Measurements from ENCODE around the gene ADH7. TPM values are rescaled to one million over a fixed set of nuclear protein-coding genes. Genes with fewer than 3 reads are reported as not detected.
"Not testable (repeated sequence)": the region's sequence is repeated elsewhere in the genome, so short reads cannot be mapped to it uniquely, and the experiment has no call there.

ADH7 gene
- total RNA-seq, 1 experiment from 2014 or later, result not detected

DNA sequence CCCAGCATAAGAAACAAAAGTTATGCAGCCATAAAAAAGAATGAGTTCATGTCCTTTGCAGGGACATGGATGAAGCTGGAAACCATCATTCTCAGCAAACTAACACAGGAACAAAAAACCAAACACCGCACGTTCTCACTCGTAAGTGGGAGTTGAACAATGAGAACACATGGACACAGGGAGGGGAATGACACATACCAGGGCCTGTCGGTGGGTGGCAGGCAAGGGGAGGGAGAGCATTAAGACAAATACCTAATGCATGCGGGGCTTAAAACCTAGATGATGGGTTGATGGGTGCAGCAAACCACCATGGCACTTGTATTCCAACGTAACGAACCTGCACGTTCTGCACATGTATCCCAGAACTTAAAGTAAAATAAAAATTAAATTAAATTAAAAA, 19.4 kb downstream of the ADH7 start:
- not testable (repeated sequence) for DNase-seq (ENCODE audit: low read depth)

DNA sequence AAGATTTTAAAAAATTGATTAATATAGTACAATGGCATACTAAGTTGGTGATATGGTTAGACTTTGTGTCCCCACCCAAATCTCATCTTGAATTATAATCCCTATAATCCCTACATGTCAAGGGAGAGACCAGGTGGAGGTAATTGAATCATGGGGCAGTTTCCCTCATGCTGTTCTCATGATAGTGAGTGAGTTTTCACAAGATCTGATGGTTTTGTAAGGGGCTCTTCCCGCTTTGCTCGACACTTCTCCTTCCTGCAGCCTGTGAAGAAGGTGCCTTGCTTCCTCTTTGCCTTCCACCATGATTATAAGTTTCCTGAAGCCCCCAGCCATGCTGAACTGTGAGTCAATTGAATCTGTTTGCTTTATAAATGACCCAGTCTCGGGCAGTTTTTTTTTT, 20.2 kb downstream of the ADH7 start:
- DNase-seq (ENCODE audit: low read depth), result not testable (repeated sequence)

DNA sequence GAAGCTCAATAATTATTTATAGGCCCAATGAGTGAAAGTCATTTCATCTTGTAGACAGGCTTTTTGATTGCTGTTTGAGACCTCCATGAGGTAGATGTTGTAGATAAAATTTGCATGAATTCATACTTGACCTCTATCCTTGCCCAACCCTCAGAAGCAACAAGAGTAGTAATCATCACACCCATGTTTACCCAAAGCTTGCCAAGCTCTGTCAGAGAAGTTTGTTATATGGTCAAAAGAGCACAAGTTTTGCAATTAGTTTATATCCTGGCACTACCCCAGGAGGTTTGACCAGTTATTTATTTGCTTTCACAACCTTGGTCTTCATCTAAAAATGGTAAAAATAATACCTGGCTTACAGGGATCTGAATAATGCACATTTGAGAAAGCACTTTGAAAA, 20.7 kb downstream of the ADH7 start:
- no peak for DNase-seq (ENCODE audit: low read depth)

DNA sequence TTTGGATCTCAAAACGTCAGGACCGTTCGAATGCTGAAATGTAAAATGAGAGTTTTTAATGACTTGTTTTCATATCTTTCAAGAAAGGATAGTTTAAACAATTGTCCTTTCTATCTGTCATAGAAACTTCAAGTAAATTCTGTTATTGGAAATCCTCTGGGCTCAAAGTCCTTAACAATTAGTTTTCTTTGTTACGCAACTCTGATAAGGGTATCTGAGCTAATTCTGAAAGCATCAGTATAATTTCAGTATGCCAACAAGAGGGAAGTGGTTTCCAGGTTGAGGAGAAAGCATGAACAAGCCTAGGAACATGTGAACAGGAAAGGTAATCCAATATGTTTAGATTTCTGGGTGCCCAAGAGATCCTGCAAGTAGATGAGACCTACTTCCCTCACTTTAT, 22.0 kb downstream of the ADH7 start:
- no peak for DNase-seq (ENCODE audit: low read depth)

DNA sequence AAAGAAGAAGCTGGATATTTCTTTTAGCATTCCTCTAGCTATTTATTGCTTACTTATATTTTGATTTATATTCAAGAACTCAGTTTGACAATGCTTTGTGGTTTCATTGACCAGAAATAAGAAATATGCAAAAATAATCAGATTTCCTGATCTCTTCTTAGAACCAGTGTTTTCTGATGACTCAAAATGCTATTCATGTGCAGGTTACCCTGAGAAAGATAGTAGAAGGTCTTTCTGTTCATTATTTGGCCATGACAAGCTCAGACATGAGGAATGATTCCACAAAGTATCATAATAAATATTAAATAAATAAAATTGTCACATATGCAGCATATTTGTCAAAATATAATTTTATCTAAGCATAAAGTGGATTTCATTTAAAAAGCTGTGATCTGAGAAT, 24.1 kb downstream of the ADH7 start:
- DNase-seq (ENCODE audit: low read depth), result no peak

DNA sequence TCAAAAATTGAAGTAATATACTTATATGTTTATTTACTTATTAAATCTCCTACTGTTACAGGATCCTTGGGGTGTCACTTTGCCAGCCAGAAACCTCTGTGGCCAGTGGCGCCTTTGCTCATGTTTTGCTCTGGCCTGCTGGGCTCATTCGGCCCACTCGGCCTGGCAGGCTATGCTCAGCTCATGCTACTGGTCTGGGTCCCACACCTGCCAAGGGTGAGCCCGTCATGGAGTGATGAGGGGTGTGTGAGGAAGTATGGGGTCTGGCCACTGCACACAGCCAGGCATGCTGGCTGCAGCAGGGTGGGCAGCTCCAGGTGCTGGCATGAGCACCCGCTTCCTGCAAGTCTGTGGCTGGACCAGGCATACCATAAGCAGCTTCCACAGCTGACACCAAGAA, 25.1 kb downstream of the ADH7 start:
- DNase-seq (ENCODE audit: low read depth), result no peak

DNA sequence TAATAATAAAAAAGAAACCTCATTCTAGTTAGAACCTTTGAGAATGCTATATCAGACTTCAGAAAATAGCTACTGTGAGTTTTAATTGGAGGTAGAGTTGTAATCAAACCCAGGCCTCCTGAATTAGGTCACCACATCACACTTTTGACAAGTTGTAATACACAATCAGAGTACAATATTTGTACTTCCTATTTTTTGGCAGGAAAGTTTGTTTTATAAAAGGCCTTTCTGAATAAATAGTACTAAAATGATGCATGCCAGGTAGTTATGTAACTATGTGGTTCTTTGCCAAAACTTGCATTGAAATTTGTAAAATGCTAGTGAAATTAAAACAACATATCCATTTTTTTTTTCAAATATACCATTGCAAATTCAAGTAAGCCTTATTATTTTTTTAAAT, 26.8 kb downstream of the ADH7 start:
- no peak for DNase-seq (ENCODE audit: low read depth)

DNA sequence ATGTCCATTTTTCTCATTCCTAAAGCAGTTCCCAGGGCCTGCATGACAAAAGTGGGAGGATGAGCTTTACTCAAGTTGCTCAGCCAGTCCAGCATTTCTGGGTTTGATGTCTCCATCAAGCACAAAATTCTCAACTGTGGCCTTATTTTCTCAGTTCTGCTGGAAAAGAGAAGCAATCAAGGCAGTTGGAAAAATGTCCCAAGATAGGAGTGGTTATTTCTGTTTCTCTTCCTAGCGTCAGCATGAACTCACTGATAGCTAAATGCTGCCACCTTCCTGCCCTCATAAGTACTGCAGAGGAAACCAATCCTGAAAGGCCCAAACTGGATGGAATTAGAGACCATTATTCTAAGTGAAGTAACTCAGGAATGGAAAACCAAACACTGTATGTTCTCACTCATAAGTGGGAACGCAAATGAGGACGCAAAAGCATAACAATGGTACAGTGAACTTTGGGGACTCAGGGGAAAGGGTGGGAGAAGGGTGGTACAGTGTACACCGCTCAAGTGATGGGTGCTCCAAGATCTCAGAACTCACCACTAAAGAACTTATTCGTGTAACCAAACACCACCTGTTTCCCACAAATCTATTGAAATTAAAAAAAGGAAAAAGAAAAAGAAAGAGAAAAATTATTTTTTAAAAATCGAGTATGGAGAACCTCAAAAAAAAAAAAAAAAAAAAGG, 29.6 kb downstream of the ADH7 start:
- DNase-seq (ENCODE audit: low read depth), result peak; percentile 78

DNA sequence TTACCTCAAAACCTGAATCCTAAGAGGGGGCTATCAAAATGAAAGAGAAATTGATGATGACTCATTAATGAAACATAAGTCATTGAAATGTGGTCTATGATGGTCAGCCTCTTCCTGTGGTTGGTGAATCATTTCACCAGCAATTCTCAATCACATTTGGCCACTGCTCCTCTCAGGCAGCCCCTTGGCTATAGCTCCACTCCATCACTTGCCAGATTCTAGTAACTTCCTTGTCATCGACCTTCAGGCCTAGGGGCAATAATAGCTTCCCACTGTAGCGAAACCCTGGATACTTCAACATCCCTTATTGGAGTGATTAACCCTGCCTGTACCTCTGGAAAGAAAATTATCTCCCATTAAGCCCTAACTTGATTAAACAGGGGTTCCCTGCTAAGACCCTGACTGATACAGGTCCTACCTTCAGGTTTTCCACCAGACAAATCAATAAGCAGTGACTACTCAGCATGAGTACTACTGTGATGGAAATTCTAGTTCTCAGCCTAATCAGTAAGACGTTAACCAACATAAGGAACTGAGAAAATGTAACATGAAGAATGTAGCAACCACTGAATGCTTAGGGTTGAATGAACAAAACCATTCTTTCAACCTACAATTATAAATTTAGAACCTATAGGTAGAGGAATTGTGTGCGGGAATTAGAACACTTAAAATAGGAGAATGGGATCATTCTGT, 30.4 kb downstream of the ADH7 start:
- DNase-seq (ENCODE audit: low read depth), result peak; percentile 92

DNA sequence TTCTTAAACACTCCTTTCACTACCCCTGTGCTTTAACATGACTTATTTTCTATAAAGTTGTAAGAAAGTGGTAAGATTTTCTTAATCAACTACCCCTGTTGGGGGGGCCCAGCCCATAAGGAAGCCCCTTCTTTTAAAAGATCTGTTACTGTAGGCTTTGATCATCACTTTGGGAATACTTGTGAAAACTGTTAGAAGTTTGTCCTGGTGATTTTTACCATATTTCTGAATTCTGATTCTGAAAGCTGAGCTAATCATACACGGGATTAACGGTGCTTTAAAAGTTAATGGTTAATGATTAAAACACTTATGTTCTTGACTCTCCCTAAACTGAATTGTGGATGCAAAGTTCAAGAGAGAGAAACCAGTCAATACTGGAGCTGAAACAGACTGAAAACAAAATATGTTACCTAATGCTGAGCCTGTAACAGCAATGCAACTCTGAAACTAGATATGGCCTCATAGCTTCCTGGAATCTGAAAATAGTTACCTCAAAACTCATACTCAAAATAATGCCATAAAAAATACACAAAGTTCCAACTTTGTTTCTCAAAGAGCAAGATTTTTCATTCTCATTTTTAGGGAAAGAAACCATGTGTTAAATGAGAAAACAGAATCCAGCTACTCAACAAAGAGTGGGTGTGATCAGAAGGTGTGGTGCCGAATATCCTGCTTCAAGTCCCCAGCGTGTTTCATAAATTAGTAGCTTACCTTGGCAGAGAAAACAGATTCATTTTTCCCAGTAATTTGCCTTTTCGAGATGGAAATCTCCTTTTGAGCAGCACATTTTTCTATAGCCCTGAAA, 31.6 kb downstream of the ADH7 start:
- DNase-seq (ENCODE audit: low read depth), result peak; percentile 56

DNA sequence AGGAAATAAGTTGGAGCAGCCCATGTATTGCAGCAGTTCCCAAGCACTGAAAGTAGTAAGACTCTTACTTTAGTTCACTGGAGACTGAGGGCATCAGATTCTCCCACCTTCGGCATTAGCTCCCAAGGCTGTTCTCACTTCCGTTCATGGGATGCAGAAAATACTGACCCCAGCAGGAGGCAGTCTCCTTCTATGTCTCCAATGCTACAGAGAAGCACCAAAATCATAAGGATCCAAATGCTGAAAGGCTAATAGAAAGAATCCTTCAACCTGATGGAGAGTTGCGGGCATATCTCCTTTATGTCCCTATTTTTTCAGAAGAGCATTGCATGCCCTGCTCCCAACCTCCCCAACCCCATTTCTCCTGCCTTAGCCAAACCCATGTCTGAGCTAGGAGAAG, 32.4 kb downstream of the ADH7 start:
- no peak for DNase-seq (ENCODE audit: low read depth)

DNA sequence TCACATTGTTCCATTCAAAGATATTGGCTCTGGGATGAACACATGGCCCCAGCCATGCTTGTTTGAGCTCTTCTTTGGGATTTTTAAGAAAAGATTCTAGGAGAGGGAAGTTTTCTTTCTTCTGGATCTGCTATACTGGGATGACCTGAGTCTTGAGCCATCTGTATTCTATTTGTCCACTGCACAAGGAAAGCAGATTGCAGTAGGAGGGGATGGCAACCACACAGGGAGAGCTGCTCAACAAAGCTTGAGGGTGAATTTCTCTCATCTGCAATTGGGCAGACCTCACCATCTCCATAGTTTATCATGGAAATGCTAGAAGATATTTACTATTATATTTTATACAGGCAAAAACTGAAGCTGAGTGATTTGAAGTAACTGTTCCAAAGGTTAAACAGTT, 34.3 kb downstream of the ADH7 start:
- DNase-seq (ENCODE audit: low read depth), result no peak

DNA sequence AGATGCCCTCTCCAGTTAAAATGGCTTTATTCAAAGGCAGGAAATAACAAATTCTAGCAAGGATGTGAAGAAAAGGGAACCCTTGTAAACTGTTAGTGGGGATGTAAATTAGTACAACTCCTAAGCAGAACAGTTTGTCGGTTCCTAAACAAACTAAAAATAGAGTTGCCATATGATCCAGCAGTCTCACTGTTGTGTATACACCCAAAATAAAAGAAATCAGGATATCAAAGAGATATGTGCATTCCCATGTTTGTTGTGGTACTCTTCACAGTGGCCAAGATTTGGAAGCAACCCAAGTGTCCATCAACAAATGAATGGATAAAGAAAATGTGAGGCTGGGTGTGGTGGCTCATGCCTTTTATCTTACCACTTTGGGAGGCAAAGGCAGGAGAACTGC, 36.1 kb downstream of the ADH7 start:
- no peak for DNase-seq (ENCODE audit: low read depth)

DNA sequence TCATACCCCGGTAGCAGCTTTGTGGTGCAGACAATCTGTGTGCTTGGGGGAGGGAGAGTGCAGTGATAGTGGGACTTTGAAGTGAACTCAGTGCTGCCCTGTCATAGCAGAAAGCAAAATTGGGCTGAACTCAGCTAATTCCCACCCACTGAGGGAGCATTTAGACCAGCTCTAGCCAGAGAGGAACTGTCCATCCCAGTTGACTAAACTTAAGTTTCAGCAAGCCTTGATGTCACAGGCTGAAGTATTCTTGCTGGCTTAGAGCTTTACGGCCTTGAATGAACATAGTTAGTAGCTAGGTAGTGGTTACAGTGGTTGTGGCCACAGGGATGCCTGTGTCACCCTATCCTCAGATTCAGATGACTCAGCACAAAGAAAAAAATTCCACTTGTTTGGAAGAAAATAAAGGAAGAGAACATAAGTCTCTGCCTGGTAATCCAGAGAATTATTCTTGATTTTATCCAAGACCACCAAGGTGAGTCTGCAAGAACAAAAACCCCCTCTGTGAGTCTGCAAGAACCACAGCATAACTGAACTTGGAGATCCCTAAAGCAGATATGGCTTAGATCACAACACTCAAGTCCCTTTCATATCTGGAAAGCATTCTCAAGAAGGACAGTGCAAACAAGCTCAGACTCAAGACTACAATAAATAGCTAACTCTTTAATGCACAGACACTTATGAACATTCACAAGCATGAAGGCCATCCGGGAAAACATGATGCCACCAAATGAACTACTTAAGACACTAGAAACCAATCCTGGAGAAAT, 39.4 kb downstream of the ADH7 start:
- peak; percentile 71 for DNase-seq (ENCODE audit: low read depth)

DNA sequence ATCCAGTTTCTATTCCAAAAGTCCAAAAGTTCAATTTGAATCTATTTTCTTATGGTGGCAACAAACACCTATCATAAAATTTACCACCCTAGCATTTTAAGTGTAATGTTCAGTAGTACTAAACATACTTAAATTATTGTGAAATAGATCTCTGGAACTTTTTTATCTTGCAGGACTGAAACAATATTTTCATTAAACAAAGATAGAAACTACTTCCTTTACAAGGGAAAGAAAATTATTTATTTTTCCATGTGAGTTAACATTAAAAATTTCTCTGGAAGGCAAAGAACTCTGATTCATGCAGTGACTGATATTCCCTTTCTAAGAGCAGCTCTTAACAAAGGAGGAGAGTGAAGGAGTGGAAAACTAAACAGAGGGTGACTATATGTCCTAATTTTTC, 40.2 kb downstream of the ADH7 start:
- no peak for DNase-seq (ENCODE audit: low read depth)

DNA sequence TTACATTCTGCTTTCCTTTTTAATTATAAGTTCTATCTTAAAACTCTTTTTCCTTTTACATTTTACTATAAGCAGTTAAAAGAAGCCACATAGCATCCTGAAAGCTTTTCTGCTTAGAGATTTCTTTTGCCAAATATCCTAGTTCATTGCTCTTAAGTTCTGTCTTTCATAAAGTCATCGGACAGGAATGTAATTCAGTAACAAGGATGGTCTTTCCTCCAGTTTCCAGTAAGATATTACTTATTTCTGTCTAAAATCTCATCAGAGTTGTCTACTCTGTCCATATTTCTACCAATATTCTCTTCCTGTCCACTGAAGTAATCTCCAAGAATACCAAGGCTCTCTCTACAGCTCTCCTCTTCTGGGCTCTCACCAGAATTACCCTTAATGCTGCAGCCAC, 45.1 kb downstream of the ADH7 start:
- no peak for DNase-seq (ENCODE audit: low read depth)

DNA sequence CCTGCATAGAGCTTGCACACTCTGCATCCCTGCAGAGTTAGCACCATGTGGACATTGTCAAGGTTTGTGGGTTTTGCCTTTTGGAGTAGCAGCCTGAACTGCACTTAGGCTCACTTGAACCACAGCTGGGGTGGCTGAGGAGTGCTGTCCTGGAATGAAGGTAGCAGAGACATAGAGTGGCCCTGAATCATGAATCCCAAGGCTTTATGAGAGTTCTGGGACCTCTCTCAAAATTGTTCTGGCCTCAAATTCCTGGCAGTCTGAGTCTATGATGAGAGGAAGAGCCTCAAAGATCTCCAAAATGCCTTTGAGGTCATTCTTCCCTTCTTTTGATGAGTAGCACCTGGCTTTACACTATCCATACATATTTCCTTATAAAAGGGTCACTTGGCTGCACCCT, 45.5 kb downstream of the ADH7 start:
- no peak for DNase-seq (ENCODE audit: low read depth)

DNA sequence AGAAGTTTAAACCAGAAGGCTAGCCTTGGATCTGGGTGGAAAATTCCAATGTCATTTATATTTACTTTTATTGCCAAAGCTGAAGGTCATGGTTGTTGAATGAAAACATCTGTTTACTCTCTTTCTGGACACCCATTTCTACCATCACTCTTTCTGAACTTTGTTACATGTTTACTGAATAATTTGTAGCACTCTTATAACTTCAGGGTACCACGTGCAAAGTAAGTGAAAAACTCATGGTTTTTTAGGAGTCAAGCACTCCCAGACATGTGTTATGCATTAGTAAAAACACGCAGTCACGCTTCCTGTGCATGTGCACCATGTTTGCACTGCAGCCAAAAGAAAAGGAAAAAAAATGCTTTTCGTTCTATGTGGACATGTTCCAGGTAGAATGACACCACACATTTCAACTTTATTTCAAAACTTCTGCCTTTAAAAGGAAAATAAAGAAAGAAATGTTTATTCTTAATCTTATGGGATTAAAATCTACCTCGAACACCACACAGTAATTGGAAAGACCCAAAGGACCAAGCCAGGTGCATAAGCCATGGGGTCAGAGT, 51.2 kb downstream of the ADH7 start:
- no peak for DNase-seq (ENCODE audit: low read depth)

DNA sequence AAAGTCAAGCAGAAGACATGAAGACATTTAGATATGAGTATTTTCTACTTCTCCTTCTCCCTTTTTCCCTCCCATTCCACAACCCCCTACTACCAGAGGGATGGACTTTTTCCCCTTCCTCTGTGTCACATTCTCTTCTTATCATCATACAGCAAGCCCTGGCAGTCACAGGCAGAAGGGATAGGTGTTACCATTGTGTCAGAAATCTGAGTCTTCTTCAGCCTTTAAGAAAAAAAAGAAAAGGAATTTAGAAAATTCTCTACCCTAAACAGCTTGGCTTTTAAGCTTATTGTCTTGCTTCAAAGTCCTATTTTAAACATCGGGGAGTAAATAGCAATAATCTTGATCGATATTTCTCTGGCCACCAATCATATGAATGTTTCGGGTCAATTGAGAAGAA, 51.7 kb downstream of the ADH7 start:
- DNase-seq (ENCODE audit: low read depth), result no peak

DNA sequence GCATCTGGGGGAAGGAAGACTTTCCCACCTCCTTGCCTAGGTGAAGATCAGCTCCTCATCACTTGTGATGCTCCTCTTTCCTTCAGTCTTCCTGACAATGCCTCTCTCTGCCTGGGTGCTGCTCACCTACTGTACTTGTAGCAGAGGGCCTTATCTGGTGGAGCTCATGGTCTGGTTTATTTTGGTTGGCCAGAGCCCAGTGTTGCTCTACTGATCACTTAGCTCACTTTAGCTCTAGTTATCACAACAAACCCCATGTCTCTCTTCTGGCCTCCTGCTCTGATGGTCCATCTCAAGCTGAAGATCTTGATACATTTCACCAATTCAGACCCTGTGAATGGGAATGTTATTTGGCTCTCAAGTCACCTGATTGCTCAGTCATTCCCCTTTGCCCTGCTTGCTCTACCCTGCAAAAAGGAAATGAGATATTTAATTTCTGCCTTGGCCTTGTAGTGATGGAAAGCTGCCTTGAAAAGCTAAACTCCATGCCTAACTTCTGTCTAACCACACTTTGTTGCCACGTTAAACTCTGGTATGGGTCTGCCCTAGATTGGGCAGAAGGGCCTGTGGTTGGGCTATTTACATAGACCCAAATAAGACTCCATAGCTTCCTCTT, 52.3 kb downstream of the ADH7 start:
- DNase-seq (ENCODE audit: low read depth), result no peak

DNA sequence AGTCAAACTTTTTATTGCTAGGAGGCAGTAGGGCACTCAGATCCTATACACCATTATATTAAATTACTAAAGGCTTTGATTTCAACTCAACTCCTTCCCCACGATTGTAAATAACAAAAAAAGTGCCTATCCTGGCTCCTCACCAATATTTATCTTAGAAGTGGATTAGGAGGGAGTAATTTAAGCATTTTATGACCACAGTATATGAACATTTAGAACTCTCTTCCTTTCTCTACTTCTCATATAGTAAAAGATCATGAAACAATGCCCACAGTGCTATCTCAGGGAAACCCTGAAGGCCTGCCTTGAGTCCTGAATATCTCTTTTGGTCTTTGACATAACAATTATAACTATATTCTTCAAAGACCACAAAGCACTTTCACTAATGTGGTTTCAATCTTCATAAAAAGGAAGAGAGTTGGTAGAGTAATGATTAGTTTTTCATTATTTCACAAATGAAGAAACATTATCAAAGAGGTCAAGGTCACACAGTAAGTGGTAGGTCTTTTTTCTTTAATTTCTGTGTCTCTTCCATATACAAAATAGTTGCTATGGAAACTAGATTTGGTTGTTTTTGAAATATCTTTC, 53.5 kb downstream of the ADH7 start:
- DNase-seq (ENCODE audit: low read depth), result no peak
